MCF 10A (cell line): ENCODE results near the gene GLS. TPM values are rescaled to one million over a fixed set of nuclear protein-coding genes. Genes with fewer than 3 reads are reported as not detected.

ENCODE experiments used
- BruUV-seq: library from RNA; stranded (reverse); fragments of 400-500 nt; replicated peaks from 2 replicates; lab custom pipeline; 2021; lab: Mats Ljungman, UMichigan
- CTCF ChIA-PET: fragments of 300-600 bp; sonication (Branson Sonifier 250); formaldehyde crosslinking; extraction: SDS; loops from one replicate; lab custom pipeline; 2021; ENCODE audit warnings: antibody characterized with exemption, inconsistent platforms; lab: Yijun Ruan, JAX
- POLR2A ChIA-PET: fragments of 300-600, 350-650 bp; sonication (Branson Sonifier 250); formaldehyde crosslinking; extraction: SDS; loops from one replicate; lab custom pipeline; 2020; ENCODE audit warnings: antibody characterized with exemption, inconsistent platforms; lab: Yijun Ruan, JAX
- DNase-seq: peaks from one replicate; pipeline ENCODE4 v3.0.0-alpha.2; 2018; ENCODE audit not compliant: unreplicated experiment
- H3K27ac Mint-ChIP-seq: one replicate; pipeline ENCODE4 v1.8.0; 2022; ENCODE audit warnings: mild to moderate bottlenecking, low read depth, mixed read lengths; ENCODE audit not compliant: unreplicated experiment
- H3K27me3 Mint-ChIP-seq: one replicate; pipeline ENCODE4 v1.8.0; 2022; ENCODE audit warnings: mixed read lengths; ENCODE audit not compliant: insufficient read depth, unreplicated experiment
- H3K36me3 Mint-ChIP-seq: one replicate; pipeline ENCODE4 v1.8.0; 2022; ENCODE audit warnings: mild to moderate bottlenecking, moderate library complexity, mixed read lengths; ENCODE audit not compliant: insufficient read depth, unreplicated experiment
- H3K4me1 Mint-ChIP-seq: one replicate; pipeline ENCODE4 v1.8.0; 2022; ENCODE audit warnings: mixed read lengths; ENCODE audit not compliant: insufficient read depth, unreplicated experiment
- H3K4me3 Mint-ChIP-seq: one replicate; pipeline ENCODE4 v1.8.0; 2022; ENCODE audit warnings: mild to moderate bottlenecking, moderate library complexity, mixed read lengths; ENCODE audit not compliant: unreplicated experiment
- H3K9me3 Mint-ChIP-seq: one replicate; pipeline ENCODE4 v1.8.0; 2022; ENCODE audit warnings: mixed read lengths; ENCODE audit not compliant: unreplicated experiment
- CTCF ChIP-seq: fragments of 200-600 bp; IDR thresholded peaks from one replicate; pipeline ENCODE4 v1.8.0; 2022; ENCODE audit warnings: antibody characterized with exemption, mild to moderate bottlenecking; ENCODE audit not compliant: unreplicated experiment
- intact Hi-C: fragments of 100-400 bp; cut with micrococcal nuclease; formaldehyde crosslinking; loops from 2 replicates; pipeline ENCODE4 v1.14.1; 2022
- total RNA-seq: library from RNA; stranded (reverse); gene quantifications from 2 replicates; pipeline ENCODE4 v1.2.3, GENCODE V29; 2022

The GLS gene
- total RNA-seq, 1 experiment from 2014 or later, result 121 TPM

DNA sequence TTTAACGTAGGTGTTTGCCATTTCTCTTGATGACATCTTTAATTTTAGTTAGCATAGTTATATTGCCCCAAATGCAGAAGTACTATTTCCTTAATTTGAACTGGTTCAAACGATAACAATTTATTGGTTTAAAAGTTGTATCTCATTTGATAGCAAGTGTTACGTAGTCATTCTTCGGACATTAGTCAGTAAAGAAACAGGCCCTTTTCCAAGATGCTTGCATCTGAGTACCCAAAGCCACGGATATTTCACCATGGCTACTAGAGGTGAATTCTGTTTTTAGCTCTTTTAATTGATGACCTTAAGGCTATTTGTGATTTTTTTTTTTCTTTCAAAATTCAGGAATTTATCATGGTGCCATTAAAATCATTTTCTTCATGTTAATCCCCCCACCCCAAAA, 32.1 kb downstream of the GLS start:
- Mint-ChIP-seq H3K9me3 (no peaks in the 10 kb centered on the region), H3K27ac (peak overlapping the region; percentile 70), H3K4me1 (peaks cover 12% of the 10 kb centered on the region), H3K36me3 (peaks cover 51% of the 10 kb centered on the region), H3K4me3 (no peak overlapping the region), H3K27me3 (no peaks in the 10 kb centered on the region)
- no TSS peak for BruUV-seq
- POLR2A ChIA-PET, result interaction anchor here (0.9 kb wide), 1 partner anchor 108 kb away, joined by 4 read pairs; no protein-coding TSS in a partner anchor
- TF ChIP-seq CTCF, result no peak
- DNase-seq, result peak; percentile 21
- intact Hi-C loops, result no loop called here
- CTCF ChIA-PET, result no interaction called here

- POLR2A ChIA-PET, result interaction anchor here (0.6 to 1.5 kb wide), 4 partner anchors 12 to 37 kb away, joined by 3 to 6 read pairs (median 4); partner anchors contain the start of gene GLS
- Mint-ChIP-seq H3K4me3 (no peak overlapping the region), H3K9me3 (no peaks in the 10 kb centered on the region), H3K36me3 (peaks cover 57% of the 10 kb centered on the region), H3K27ac (peak overlapping the region; percentile 31), H3K4me1 (peaks cover 12% of the 10 kb centered on the region), H3K27me3 (no peaks in the 10 kb centered on the region)
- intact Hi-C loops, result no loop called here
- CTCF ChIA-PET, result no interaction called here
- DNase-seq, result no peak
- no TSS peak for BruUV-seq
- no peak for TF ChIP-seq CTCF
Measured at GRCh38 chr2:190913725-190914124, 33.1 kb downstream of the GLS start.

- ChIA-PET POLR2A (interaction anchor here (0.7 to 1.2 kb wide), 2 partner anchors 35 to 975 kb away, joined by 3 to 4 read pairs; no protein-coding TSS in a partner anchor), CTCF (interaction anchor here (0.8 kb wide), 1 partner anchor 47 kb away, joined by 4 read pairs; no protein-coding TSS in a partner anchor)
- Mint-ChIP-seq H3K9me3 (no peaks in the 10 kb centered on the region), H3K36me3 (peaks cover 60% of the 10 kb centered on the region), H3K27me3 (no peaks in the 10 kb centered on the region), H3K4me3 (no peak overlapping the region), H3K4me1 (peaks cover 8% of the 10 kb centered on the region), H3K27ac (no peak overlapping the region)
- TF ChIP-seq CTCF, result no peak
- no peak for DNase-seq
- no TSS peak for BruUV-seq
- intact Hi-C loops, result no loop called here
Measured at GRCh38 chr2:190916829-190917228, 36.2 kb downstream of the GLS start.

GRCh38 chr2:190920085-190920484, 39.5 kb downstream of the GLS start:
- no TSS peak for BruUV-seq
- ChIA-PET CTCF (no interaction called here), POLR2A (interaction anchor here (1.6 kb wide), 1 partner anchor 100 kb away, joined by 5 read pairs; no protein-coding TSS in a partner anchor)
- intact Hi-C loops, result no loop called here
- Mint-ChIP-seq H3K27me3 (no peaks in the 10 kb centered on the region), H3K36me3 (peaks cover 75% of the 10 kb centered on the region), H3K4me1 (no peaks in the 10 kb centered on the region), H3K9me3 (peaks cover 10% of the 10 kb centered on the region), H3K4me3 (no peak overlapping the region), H3K27ac (no peak overlapping the region)
- no peak for TF ChIP-seq CTCF
- DNase-seq, result no peak
